Adrenal gland (tissue), 12 donors: ENCODE results near the gene IGSF3. TPM values are rescaled to one million over a fixed set of nuclear protein-coding genes. Genes with fewer than 3 reads are reported as not detected.

Experiments
- DNase-seq, 7 donors: peaks; one replicate each; pipeline ENCODE4 v3.0.0-alpha.2; 2019 to 2020
- H3K27ac ChIP-seq, 5 donors: fragments of 200-600 bp; sonication (generic) in 4 of 5; 1 replicate in 3 of 5; 2 replicates in 2 of 5; pipeline versions ENCODE4 v1.5.1 to v1.8.0; 2016 to 2020; ENCODE audit warnings: mild to moderate bottlenecking in 1 of 5
- H3K27me3 ChIP-seq: fragments of 200-600 bp; 2 replicates; pipeline ENCODE4 v1.8.0; 2021
- H3K36me3 ChIP-seq, 2 donors: fragments of 200-600 bp; replicated peaks in 1 of 2; 1 replicate in 1 of 2; 2 replicates in 1 of 2; pipeline versions ENCODE4 v1.5.1 to v1.8.0; 2018 to 2022
- H3K4me1 ChIP-seq, 2 donors: fragments of 200-600 bp; replicated peaks in 1 of 2; 1 replicate in 1 of 2; 2 replicates in 1 of 2; pipeline versions ENCODE4 v1.5.1 to v1.8.0; 2018 to 2021
- H3K4me3 ChIP-seq, 4 donors: fragments of 200-600 bp; sonication (generic) in 3 of 4; one replicate each; pipeline ENCODE4 v1.5.1; 2016 to 2018
- H3K9me3 ChIP-seq, 3 donors: fragments of 200-600 bp; sonication (generic) in 1 of 3; replicated peaks in 1 of 3; 1 replicate in 2 of 3; 2 replicates in 1 of 3; pipeline versions ENCODE4 v1.5.1 to v1.8.0; 2016 to 2021
- POLR2A ChIP-seq, 2 donors: fragments of 450-650 bp; IDR thresholded peaks; one replicate each; pipeline ENCODE4 v1.6.1; 2017; ENCODE audit warnings: antibody characterized with exemption in 2 of 2, mild to moderate bottlenecking in 2 of 2, moderate library complexity in 1 of 2
- WGBS, 4 donors: extraction: QIAGEN DNeasy Blood & Tissue Kit in 2 of 4; methylation state at CpG; one replicate each; pipeline versions ENCODE4 v1.1.5 to v1.1.7; 2013 to 2017; 5-methylcytosine and 5-hydroxymethylcytosine counted together
- intact Hi-C, 2 donors: fragments of 100-400 bp; cut with DNase I; formaldehyde crosslinking; loops; one replicate each; pipeline versions ENCODE4 v1.14.1 to v1.15.0; 2022 to 2023
- polyA plus RNA-seq, 3 donors: library from polyadenylated mRNA; stranded (reverse); fragments of 200-250 nt in 2 of 3; fragments of 350-450 nt in 1 of 3; fragmentation: Illumina TruSeq in 1 of 3; extraction: RNeasy Lipid Tissue Mini Kit (QIAGEN cat#74804) in 1 of 3; gene quantifications; one replicate each; pipeline ENCODE4 v1.2.3, GENCODE V29; 2013 to 2014
- total RNA-seq, 9 donors: library from RNA; depleted of rRNA in 4 of 9; stranded (reverse); fragments of >200 nt in 4 of 9; fragments of 120-200 nt in 1 of 9; fragmentation: NEBNext Ultra II Directional in 1 of 9; extraction: Animal tissue kit (Norgen Biotek cat#: 25700) in 1 of 9; gene quantifications; one replicate each; pipeline versions ENCODE4 v1.1.0 to v1.2.4, GENCODE V29; 2013 to 2023
- TF ChIP-seq, protein P1 (sequence below), 6 experiments: fragments of 450-650 bp in 4 of 6; fragments of 200-600 bp in 2 of 6; sonication (generic) in 1 of 6; IDR thresholded peaks; 1 replicate in 5 of 6; 2 replicates in 1 of 6; pipeline versions ENCODE4 v1.5.1 to v1.8.0; 2016 to 2021; ENCODE audit warnings: antibody characterized with exemption in 6 of 6, mild to moderate bottlenecking in 2 of 6, moderate library complexity in 1 of 6
- donor health status: healthy with polysubstance abuse.
- donor health status: Bipolar disorder and iron deficiency.
- donor health status: DM: yes; HTN: yes; CAD: no.
- donor health status: DM: no; HTN: no; CAD: no.
- donor health status: DM: no; HTN: no; CAD: no.
- donor health status: DM: yes; HTN: yes; CAD: no.

IGSF3 gene
- total and polyA plus RNA-seq, 12 donors = 0.67 to 12.1 (median 2.2) TPM

DNA sequence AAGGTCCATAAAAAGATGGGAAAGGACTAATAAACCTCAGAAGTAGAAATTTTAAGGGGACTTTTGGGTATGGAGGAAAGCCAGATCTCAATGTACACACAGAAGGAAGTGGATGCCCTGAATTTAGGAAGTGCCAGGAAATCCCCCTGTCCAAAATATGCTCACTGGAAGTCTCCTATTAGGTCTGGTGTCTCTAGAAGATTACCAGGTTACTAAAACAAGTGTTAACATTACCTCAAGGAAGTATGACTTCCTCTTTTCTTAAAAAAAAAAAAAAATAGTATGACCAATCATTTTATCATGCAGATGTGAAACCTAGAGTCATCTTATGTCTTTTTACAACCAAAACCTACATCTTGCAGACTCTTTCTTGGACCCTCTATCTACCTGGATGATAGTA, 127.4 kb downstream of the IGSF3 start:
- DNase-seq = no peak
- Histone ChIP-seq H3K4me1 (peaks cover 0 to 13% of the 10 kb centered on the region in 2 donors), H3K36me3 (peaks cover 0 to 11% of the 10 kb centered on the region in 2 donors), H3K27ac (no peak overlapping the region), H3K9me3 (no peaks in the 10 kb centered on the region), H3K4me3 (no peak overlapping the region), H3K27me3 (no peaks in the 10 kb centered on the region)
- intact Hi-C loops = no loop called here
- no peak for TF ChIP-seq POLR2A (IDR thresholded peaks at IDR 0.05)
- TF ChIP-seq, protein P1, sequence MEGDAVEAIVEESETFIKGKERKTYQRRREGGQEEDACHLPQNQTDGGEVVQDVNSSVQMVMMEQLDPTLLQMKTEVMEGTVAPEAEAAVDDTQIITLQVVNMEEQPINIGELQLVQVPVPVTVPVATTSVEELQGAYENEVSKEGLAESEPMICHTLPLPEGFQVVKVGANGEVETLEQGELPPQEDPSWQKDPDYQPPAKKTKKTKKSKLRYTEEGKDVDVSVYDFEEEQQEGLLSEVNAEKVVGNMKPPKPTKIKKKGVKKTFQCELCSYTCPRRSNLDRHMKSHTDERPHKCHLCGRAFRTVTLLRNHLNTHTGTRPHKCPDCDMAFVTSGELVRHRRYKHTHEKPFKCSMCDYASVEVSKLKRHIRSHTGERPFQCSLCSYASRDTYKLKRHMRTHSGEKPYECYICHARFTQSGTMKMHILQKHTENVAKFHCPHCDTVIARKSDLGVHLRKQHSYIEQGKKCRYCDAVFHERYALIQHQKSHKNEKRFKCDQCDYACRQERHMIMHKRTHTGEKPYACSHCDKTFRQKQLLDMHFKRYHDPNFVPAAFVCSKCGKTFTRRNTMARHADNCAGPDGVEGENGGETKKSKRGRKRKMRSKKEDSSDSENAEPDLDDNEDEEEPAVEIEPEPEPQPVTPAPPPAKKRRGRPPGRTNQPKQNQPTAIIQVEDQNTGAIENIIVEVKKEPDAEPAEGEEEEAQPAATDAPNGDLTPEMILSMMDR (IDR thresholded peaks at IDR 0.05) = no peak

DNA sequence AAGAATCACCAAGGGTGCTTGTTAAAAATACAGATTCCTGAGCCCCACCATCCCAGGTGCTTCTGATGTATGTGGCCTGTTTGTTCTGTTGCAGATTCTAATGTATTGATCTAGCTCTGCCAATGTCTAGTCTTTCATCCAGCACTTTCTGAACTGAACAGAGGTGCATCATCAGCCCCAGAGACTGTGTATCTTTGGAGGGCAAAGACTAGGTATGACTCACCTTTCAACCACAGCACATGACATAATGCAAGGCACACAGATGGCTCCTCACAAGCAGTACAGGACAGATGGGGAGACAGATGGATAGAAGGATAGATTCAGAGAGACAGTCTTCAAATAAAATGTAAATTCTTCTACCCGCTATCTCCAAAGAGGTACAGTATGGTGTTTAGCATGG, 129.0 kb downstream of the IGSF3 start:
- H3K27me3 ChIP-seq = no peaks in the 10 kb centered on the region
- intact Hi-C loops = no loop called here
- no peak overlapping the region for H3K4me3 ChIP-seq
- no peak overlapping the region for H3K27ac ChIP-seq
- no peak for DNase-seq
- H3K36me3 ChIP-seq = peaks cover 0 to 11% of the 10 kb centered on the region in 2 donors
- TF ChIP-seq POLR2A (IDR thresholded peaks at IDR 0.05) = no peak
- TF ChIP-seq, protein P1 (IDR thresholded peaks at IDR 0.05) = no peak
- H3K4me1 ChIP-seq = peaks cover 0 to 13% of the 10 kb centered on the region in 2 donors
- WGBS, 4 donors = 88 to 98% (median 92%) methylated on average over 1 of the region's 1 CpG
- no peaks in the 10 kb centered on the region for H3K9me3 ChIP-seq

- no peak for TF ChIP-seq POLR2A (IDR thresholded peaks at IDR 0.05)
- TF ChIP-seq, protein P1 (IDR thresholded peaks at IDR 0.05) = no peak
- WGBS, 4 donors = 73 to 88% (median 74%) methylated on average over 1 of the region's 1 CpG
- H3K4me3 ChIP-seq = no peak overlapping the region
- no peaks in the 10 kb centered on the region for H3K27me3 ChIP-seq
- H3K9me3 ChIP-seq = no peaks in the 10 kb centered on the region
- H3K4me1 ChIP-seq = peaks cover 0 to 13% of the 10 kb centered on the region in 2 donors
- intact Hi-C loops = no loop called here
- H3K27ac ChIP-seq = peak overlapping the region in 1 of 5 donors; percentile 10
- DNase-seq = no peak
- H3K36me3 ChIP-seq = peaks cover 0 to 4% of the 10 kb centered on the region in 2 donors
Measured at GRCh38 chr1:116537898-116538297, 129.6 kb downstream of the IGSF3 start.

DNA sequence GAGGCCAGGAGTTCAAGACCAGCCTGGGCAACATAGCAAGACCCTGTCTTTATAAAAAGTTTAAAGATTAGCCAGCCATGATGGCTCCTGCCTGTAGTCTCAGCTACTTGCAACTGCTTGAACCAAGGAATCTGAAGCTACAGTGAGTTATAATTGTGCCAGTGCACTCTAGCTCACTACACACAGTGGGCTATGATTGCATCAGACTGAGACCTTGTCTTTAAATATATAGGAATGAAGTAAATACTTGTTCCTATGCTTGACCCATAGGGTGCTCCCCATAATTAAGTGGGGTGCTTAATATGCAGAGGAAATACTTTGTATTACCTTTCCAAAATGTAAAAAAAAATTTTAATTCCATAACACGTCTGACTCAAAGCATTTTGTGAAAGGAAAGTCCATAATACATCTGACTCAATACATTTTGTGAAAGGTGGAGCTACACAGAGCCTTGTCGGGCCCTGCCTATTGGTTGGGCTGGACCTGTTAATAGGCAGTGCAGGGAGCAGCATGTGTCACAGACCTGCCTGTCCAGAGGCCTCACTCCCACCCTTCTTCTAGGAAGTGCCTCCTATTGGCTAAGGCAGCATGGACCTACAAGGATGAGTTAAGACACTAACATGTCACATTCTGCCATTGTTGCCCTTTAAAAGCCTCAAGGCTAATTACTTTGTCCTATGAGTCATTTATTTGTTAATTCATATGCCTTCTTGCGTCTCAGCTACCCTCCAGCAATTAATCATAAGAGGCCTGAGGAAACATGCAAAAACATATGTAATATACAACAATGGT, 130.3 kb downstream of the IGSF3 start:
- intact Hi-C loops = no loop called here
- WGBS, 4 donors = 53 to 68% (median 58%) methylated on average over 3 of the region's 3 CpGs
- no peaks in the 10 kb centered on the region for H3K36me3 ChIP-seq
- H3K4me3 ChIP-seq = no peak overlapping the region
- DNase-seq = peak in 4 of 7 donors; percentile 27 to 53 (median 38)
- TF ChIP-seq, protein P1 (IDR thresholded peaks at IDR 0.05) = no peak
- no peak for TF ChIP-seq POLR2A (IDR thresholded peaks at IDR 0.05)
- H3K27ac ChIP-seq = peak overlapping the region in 1 of 5 donors; percentile 10
- no peaks in the 10 kb centered on the region for H3K27me3 ChIP-seq
- H3K4me1 ChIP-seq = peaks cover 0 to 13% of the 10 kb centered on the region in 2 donors
- H3K9me3 ChIP-seq = no peaks in the 10 kb centered on the region
